Sigmoid colon (tissue), 3 donors: Measurements from ENCODE around the gene GORASP1.

Source experiments
- POLR2A ChIP-seq, 2 donors: fragments of 450-650 bp; IDR thresholded peaks; one replicate each; pipeline ENCODE4 v1.6.1; 2016; ENCODE audit warnings: antibody characterized with exemption in 2 of 2, mild to moderate bottlenecking in 2 of 2, moderate library complexity in 2 of 2
- TF ChIP-seq, protein P1 (sequence below), 4 experiments: fragments of 450-650 bp in 3 of 4; fragments of 200-600 bp in 1 of 4; IDR thresholded peaks; one replicate each; pipeline ENCODE4 v1.5.1; 2016 to 2019; ENCODE audit warnings: antibody characterized with exemption in 4 of 4, mild to moderate bottlenecking in 3 of 4, moderate library complexity in 2 of 4

DNA sequence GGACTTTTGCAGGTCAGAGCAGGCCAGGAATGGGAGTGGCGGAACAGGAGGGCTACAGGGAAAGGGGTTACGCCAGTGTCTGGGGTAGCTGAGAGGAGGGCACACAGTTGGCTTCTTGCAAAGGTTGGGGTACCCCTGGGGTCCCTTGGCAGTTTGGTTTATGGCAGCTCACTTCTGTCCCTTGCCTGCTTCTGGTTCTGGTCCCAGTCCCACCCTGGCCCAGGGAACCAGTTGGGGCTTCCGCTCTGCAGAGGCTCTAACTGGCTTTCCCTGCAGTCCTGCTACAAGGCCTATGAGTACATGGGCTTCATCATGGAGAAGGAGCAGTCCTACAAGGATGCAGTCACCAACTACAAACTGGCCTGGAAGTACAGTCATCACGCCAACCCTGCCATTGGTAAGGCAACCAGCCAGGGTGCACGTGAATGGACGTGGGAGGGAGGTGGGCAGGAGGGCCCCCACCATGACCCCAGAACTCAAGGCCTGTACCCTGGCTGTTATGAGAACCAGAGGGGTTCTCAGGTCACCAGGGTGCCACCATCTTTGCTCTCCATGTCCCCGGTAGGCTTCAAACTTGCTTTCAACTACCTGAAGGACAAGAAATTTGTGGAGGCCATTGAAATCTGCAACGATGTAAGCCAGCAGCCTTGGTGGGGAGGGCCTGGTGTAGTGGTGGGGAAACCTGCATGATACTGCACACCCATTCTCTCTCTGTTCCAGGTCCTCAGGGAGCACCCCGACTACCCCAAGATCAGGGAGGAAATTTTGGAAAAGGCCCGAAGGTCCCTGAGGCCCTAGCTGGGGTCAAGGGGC, 30.8 kb upstream of the GORASP1 start:
- TF ChIP-seq POLR2A (IDR thresholded peaks at IDR 0.05) = no peak
- TF ChIP-seq, protein P1, sequence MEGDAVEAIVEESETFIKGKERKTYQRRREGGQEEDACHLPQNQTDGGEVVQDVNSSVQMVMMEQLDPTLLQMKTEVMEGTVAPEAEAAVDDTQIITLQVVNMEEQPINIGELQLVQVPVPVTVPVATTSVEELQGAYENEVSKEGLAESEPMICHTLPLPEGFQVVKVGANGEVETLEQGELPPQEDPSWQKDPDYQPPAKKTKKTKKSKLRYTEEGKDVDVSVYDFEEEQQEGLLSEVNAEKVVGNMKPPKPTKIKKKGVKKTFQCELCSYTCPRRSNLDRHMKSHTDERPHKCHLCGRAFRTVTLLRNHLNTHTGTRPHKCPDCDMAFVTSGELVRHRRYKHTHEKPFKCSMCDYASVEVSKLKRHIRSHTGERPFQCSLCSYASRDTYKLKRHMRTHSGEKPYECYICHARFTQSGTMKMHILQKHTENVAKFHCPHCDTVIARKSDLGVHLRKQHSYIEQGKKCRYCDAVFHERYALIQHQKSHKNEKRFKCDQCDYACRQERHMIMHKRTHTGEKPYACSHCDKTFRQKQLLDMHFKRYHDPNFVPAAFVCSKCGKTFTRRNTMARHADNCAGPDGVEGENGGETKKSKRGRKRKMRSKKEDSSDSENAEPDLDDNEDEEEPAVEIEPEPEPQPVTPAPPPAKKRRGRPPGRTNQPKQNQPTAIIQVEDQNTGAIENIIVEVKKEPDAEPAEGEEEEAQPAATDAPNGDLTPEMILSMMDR (IDR thresholded peaks at IDR 0.05) = no peak
